GM13976 (cell line): ENCODE results near the gene ABHD5.

Source experiments
- DNase-seq: peaks from one replicate; pipeline ENCODE4 v3.0.0; 2012; ENCODE audit warnings: low spot score
- in situ Hi-C: fragments of 300-500 bp; cut with MboI; formaldehyde crosslinking; loops from one replicate; pipeline ENCODE4 v1.12.0; 2022; ENCODE audit warnings: low sequenced_read_pairs, mixed read lengths, inconsistent platforms; ENCODE audit not compliant: unreplicated experiment
- TF ChIP-seq, protein P1 (sequence below): IDR thresholded peaks from 2 replicates; pipeline ENCODE4 v1.5.1; 2012; ENCODE audit warnings: borderline replicate concordance, mild to moderate bottlenecking; ENCODE audit not compliant: insufficient read depth; ENCODE audit errors: extremely low read depth, missing control alignments, control extremely low read depth

The ABHD5 gene

GRCh38 chr3:43687499-43687811 is 3.3 kb upstream of the ABHD5 start:
- TF ChIP-seq, protein P1, sequence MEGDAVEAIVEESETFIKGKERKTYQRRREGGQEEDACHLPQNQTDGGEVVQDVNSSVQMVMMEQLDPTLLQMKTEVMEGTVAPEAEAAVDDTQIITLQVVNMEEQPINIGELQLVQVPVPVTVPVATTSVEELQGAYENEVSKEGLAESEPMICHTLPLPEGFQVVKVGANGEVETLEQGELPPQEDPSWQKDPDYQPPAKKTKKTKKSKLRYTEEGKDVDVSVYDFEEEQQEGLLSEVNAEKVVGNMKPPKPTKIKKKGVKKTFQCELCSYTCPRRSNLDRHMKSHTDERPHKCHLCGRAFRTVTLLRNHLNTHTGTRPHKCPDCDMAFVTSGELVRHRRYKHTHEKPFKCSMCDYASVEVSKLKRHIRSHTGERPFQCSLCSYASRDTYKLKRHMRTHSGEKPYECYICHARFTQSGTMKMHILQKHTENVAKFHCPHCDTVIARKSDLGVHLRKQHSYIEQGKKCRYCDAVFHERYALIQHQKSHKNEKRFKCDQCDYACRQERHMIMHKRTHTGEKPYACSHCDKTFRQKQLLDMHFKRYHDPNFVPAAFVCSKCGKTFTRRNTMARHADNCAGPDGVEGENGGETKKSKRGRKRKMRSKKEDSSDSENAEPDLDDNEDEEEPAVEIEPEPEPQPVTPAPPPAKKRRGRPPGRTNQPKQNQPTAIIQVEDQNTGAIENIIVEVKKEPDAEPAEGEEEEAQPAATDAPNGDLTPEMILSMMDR, result no peak
- in situ Hi-C loops, result no loop called here
- DNase-seq, result no peak

DNA sequence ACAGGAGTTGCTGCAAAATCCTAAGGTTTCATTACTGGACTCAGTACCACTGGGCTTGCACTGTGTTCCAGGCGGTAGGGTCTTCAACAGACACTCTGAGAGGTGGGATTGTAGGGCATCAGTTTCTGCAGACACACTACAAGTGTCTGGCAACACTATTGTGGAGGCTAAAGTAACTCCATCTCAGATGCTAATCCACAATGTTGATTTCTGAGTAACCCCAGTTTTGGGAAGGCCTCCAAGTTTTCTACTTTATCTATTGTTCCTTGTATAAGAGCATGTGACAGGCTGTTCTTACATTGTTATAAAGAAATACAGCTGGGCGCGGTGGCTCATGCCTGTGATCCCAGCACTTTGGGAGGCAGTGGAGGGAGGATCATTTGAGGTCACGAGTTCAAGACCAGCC is 2.5 kb upstream of the ABHD5 start:
- DNase-seq, result no peak
- TF ChIP-seq, protein P1, result no peak
- in situ Hi-C loops, result no loop called here

DNA sequence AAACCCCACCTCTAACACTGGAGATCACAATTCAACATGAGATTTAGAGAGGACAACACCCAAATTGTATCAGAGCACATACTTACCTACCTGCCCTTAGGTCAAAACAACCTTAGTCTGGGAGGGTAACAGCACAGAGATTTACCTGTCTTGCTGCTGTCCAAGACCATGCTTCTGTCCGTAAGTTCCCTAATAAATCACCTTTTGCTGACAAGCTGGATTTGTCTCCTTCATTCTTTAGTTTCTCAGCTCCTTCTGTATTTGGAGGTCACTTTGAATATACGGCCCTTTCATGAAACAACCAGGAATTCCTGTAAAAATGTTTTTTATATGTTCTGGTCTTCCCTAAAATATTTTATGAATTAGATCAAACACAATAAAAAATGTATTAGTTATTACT is 1.6 kb upstream of the ABHD5 start:
- DNase-seq, result no peak
- in situ Hi-C loops, result no loop called here
- TF ChIP-seq, protein P1, result no peak

GRCh38 chr3:43689766-43690399 is 855 bp upstream of the ABHD5 start:
- TF ChIP-seq, protein P1, result no peak
- no peak for DNase-seq
- in situ Hi-C loops, result no loop called here

DNA sequence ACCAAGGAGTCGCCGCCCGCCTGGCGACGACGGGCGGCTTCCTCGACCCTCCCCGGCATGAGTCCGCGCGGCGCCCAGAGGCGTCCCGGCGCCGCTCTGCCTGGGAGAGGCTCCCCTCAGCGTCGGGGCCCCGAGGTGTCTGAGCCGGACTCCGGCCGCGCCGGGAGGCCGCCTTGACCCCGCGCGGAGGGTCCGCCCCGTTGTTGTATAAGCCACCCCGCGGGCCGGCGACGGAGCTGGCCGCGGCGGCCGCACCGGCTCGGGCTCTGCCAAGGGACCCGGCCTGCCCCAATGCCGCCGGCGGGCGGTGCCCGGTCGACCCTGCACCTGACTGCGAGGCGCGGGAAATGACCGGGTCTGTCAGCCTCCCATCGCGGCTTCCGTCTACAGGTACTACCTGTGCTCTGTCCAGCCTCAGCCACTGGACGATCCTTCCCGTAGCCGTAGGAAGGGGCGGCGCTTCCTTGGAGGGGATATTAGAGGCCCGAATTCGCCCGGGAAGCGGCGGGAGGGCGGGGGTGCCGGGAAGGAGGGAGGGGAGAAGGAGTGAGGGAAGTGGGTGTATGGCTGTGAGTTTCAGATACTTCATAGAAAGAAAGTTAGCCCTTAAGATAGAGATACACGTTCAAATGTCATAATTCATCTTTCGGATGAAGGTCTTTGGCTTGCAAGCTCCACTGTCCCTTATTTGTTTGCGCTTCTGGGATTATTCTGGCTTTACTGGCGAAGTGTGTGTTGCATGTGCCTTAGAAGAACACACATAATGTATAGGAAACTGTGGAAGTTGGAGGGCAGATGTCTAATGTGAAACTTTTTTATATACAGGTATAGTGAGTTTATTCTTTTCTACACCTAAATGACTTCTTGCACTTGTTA is 620 bp downstream of the ABHD5 start:
- TF ChIP-seq, protein P1, result no peak
- in situ Hi-C loops, result no loop called here

GRCh38 chr3:43692085-43692855 is 1.5 kb downstream of the ABHD5 start:
- DNase-seq, result no peak
- TF ChIP-seq, protein P1, result no peak

More for the DNA sequence above, 620 bp downstream of the ABHD5 start:
- DNase-seq, result peak; percentile 61

More at GRCh38 chr3:43692085-43692855, 1.5 kb downstream of the ABHD5 start:
- in situ Hi-C loops, result no loop called here
